SK-N-SH treated with all-trans-retinoic acid at 6 μM for 48 hours (cell line): ENCODE results near the gene FPR3.

Experiments used
- OSR1 ChIP-seq: fragments of 250-450 bp; sonication (Bioruptor Pico); IDR thresholded peaks from 2 replicates; pipeline ENCODE4 v1.8.0; 2022; ENCODE audit warnings: moderate library complexity, mild to moderate bottlenecking, inconsistent platforms
- PATZ1 ChIP-seq: fragments of 250-450 bp; sonication (Bioruptor Pico); IDR thresholded peaks from 2 replicates; pipeline ENCODE4 v1.8.0; 2020; ENCODE audit warnings: mild to moderate bottlenecking, moderate library complexity, borderline replicate concordance
- POU6F1 ChIP-seq: fragments of 250-450 bp; sonication (Bioruptor Pico); IDR thresholded peaks from 2 replicates; pipeline ENCODE4 v1.8.0; 2021; ENCODE audit warnings: low read depth, mild to moderate bottlenecking, moderate library complexity, borderline replicate concordance
- TSHZ2 ChIP-seq: fragments of 250-450 bp; sonication (Bioruptor Pico); IDR thresholded peaks from 2 replicates; pipeline ENCODE4 v1.5.0; 2020; ENCODE audit warnings: mild to moderate bottlenecking, moderate library complexity
- ZNF565 ChIP-seq: fragments of 450-650 bp; formaldehyde crosslinking; conservative IDR thresholded peaks from 2 replicates; pipeline ENCODE4 v1.5.0; 2020; ENCODE audit warnings: low read depth, mild to moderate bottlenecking, moderate library complexity

- TF ChIP-seq TSHZ2 (CRISPR knock-in tag): no peak
- no peak for TF ChIP-seq POU6F1 (CRISPR knock-in tag)
- TF ChIP-seq ZNF565 (CRISPR knock-in tag): no peak
- TF ChIP-seq PATZ1 (CRISPR knock-in tag): no peak
- TF ChIP-seq OSR1 (CRISPR knock-in tag): no peak
These were observed 39.4 kb upstream of the FPR3 start for GRCh38 chr19:51755571-51755970.
